Hepatocyte (in vitro differentiated cells): ENCODE measurements around the gene PRR23E. TPM values are rescaled to one million over a fixed set of nuclear protein-coding genes. Genes with fewer than 3 reads are reported as not detected.

Source experiments
- DNase-seq: peaks from one replicate; pipeline ENCODE4 v3.0.0-alpha.2; 2016; ENCODE audit warnings: low spot score
- H2AFZ ChIP-seq: fragments of 200-600 bp; sonication (generic); 2 replicates; pipeline ENCODE4 v1.6.0; 2016; ENCODE audit warnings: antibody characterized with exemption, mild to moderate bottlenecking
- H3K27ac ChIP-seq: fragments of 200-600 bp; sonication (generic); 2 replicates; pipeline ENCODE4 v1.5.1; 2016; ENCODE audit warnings: mild to moderate bottlenecking
- H3K27me3 ChIP-seq: fragments of 200-600 bp; sonication (generic); 2 replicates; pipeline ENCODE4 v1.6.1; 2016
- H3K36me3 ChIP-seq: fragments of 200-600 bp; sonication (generic); replicated peaks from 2 replicates; pipeline ENCODE4 v1.5.1; 2016; ENCODE audit warnings: low read depth; ENCODE audit not compliant: insufficient read depth
- H3K4me1 ChIP-seq: fragments of 200-600 bp; sonication (generic); 2 replicates; pipeline ENCODE4 v1.5.1; 2016; ENCODE audit warnings: mild to moderate bottlenecking, moderate library complexity; ENCODE audit not compliant: insufficient read depth
- H3K4me2 ChIP-seq: fragments of 200-600 bp; sonication (generic); 2 replicates; pipeline ENCODE4 v1.6.0; 2016
- H3K4me3 ChIP-seq: fragments of 200-600 bp; sonication (generic); 2 replicates; pipeline ENCODE4 v1.5.1; 2016; ENCODE audit warnings: mild to moderate bottlenecking
- H3K79me2 ChIP-seq: fragments of 200-600 bp; sonication (generic); 2 replicates; pipeline ENCODE4 v1.6.0; 2017; ENCODE audit warnings: mild to moderate bottlenecking
- H3K9me2 ChIP-seq: fragments of 200-600 bp; sonication (generic); replicated peaks from 2 replicates; pipeline ENCODE4 v1.6.0; 2017; ENCODE audit warnings: mild to moderate bottlenecking; ENCODE audit not compliant: insufficient read depth
- H3K9me3 ChIP-seq: fragments of 200-600 bp; sonication (generic); 2 replicates; pipeline ENCODE4 v1.5.1; 2016; ENCODE audit warnings: low read depth, mild to moderate bottlenecking
- H4K20me1 ChIP-seq: fragments of 200-600 bp; sonication (generic); 2 replicates; pipeline ENCODE4 v1.6.0; 2016; ENCODE audit warnings: mild to moderate bottlenecking; ENCODE audit not compliant: insufficient read depth, poor library complexity, severe bottlenecking
- EZH2 ChIP-seq: fragments of 200-600 bp; sonication (generic); IDR thresholded peaks from 2 replicates; pipeline ENCODE4 v1.6.1; 2016; ENCODE audit warnings: antibody characterized with exemption, mild to moderate bottlenecking, borderline replicate concordance
- EZH2phosphoT487 ChIP-seq: fragments of 200-600 bp; sonication (generic); IDR thresholded peaks from one replicate; pipeline ENCODE4 v1.6.1; 2018; ENCODE audit warnings: antibody characterized with exemption, mild to moderate bottlenecking, low read depth, moderate library complexity; ENCODE audit not compliant: unreplicated experiment, severe bottlenecking
- WGBS: methylation state at CpG from one replicate; pipeline ENCODE4 v1.1.6; 2016; ENCODE audit warnings: low lambda C conversion rate; ENCODE audit errors: missing lambda C conversion rate; 5-methylcytosine and 5-hydroxymethylcytosine counted together
- polyA plus RNA-seq: library from polyadenylated mRNA; unstranded; fragments of >200 nt; fragmentation: Nextera tagmentation; extraction: Ambion mirVana; gene quantifications from 2 replicates; pipeline ENCODE4 v1.2.1, GENCODE V29; 2016
- total RNA-seq: library from RNA; depleted of rRNA; stranded (reverse); fragments of >200 nt; gene quantifications from 2 replicates; pipeline ENCODE4 v1.2.3, GENCODE V29; 2014
- TF ChIP-seq, protein P1 (sequence below): fragments of 200-600 bp; sonication (generic); IDR thresholded peaks from 2 replicates; pipeline ENCODE4 v1.5.1; 2016; ENCODE audit warnings: antibody characterized with exemption, mild to moderate bottlenecking; ENCODE audit not compliant: poor library complexity

The PRR23E gene
- total and polyA plus RNA-seq, 2 experiments from 2014 or later: not detected

DNA sequence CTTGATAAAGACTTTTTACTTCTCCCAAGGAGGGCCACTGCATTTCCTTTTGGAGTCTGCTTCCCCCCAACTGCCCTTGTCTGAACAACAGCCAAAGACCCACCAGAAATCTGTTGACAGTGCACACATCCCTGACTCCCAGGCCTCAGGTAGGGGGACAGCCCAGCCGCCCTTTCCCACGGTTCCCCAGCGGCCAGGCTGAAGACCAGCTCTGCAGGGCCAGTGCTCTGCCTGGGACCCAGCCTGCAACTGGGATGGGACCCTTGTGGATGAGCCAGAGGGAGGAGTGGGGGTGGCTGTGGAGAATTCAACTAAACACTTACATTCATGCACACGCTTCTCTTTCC, 8.1 kb upstream of the PRR23E start:
- Histone ChIP-seq H3K36me3 (no peaks in the 10 kb centered on the region), H4K20me1 (no peaks in the 10 kb centered on the region), H3K9me3 (no peaks in the 10 kb centered on the region), H2AFZ (no peak overlapping the region), H3K4me1 (no peaks in the 10 kb centered on the region), H3K9me2 (no peaks in the 10 kb centered on the region), H3K4me3 (no peak overlapping the region), H3K79me2 (no peaks in the 10 kb centered on the region), H3K4me2 (no peak overlapping the region), H3K27me3 (no peaks in the 10 kb centered on the region), H3K27ac (no peak overlapping the region)
- WGBS: 90% methylated on average over 4 of the region's 4 CpGs
- no peak for DNase-seq
- TF ChIP-seq EZH2 (no peak), EZH2phosphoT487 (no peak)
- TF ChIP-seq, protein P1, sequence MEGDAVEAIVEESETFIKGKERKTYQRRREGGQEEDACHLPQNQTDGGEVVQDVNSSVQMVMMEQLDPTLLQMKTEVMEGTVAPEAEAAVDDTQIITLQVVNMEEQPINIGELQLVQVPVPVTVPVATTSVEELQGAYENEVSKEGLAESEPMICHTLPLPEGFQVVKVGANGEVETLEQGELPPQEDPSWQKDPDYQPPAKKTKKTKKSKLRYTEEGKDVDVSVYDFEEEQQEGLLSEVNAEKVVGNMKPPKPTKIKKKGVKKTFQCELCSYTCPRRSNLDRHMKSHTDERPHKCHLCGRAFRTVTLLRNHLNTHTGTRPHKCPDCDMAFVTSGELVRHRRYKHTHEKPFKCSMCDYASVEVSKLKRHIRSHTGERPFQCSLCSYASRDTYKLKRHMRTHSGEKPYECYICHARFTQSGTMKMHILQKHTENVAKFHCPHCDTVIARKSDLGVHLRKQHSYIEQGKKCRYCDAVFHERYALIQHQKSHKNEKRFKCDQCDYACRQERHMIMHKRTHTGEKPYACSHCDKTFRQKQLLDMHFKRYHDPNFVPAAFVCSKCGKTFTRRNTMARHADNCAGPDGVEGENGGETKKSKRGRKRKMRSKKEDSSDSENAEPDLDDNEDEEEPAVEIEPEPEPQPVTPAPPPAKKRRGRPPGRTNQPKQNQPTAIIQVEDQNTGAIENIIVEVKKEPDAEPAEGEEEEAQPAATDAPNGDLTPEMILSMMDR: no peak

DNA sequence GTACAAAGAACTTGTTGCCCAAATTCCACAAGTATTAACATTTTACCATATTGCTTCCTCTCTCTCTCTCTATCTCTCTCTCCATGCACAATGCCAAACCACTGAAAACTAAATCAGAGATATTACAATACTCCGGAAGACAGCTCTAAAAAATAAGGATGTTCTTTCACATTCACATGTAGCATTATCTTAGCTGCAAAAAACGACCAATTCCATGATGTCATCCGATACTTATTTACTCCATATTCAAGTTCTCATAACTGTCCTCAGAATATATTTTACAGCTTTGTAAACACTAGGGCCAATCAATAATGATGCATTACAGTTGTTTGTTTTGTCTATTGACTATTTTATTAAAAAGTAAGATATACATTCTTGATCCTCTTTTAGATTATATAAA, 7.7 kb upstream of the PRR23E start:
- Histone ChIP-seq H3K9me2 (no peaks in the 10 kb centered on the region), H3K27ac (no peak overlapping the region), H3K9me3 (no peaks in the 10 kb centered on the region), H3K36me3 (no peaks in the 10 kb centered on the region), H3K4me3 (no peak overlapping the region), H3K4me1 (no peaks in the 10 kb centered on the region), H3K4me2 (no peak overlapping the region), H4K20me1 (no peaks in the 10 kb centered on the region), H3K27me3 (no peaks in the 10 kb centered on the region), H3K79me2 (no peaks in the 10 kb centered on the region), H2AFZ (no peak overlapping the region)
- TF ChIP-seq EZH2: no peak
- no peak for TF ChIP-seq EZH2phosphoT487
- TF ChIP-seq, protein P1: no peak
- WGBS: 82% methylated on average over 3 of the region's 3 CpGs
- DNase-seq: no peak

DNA sequence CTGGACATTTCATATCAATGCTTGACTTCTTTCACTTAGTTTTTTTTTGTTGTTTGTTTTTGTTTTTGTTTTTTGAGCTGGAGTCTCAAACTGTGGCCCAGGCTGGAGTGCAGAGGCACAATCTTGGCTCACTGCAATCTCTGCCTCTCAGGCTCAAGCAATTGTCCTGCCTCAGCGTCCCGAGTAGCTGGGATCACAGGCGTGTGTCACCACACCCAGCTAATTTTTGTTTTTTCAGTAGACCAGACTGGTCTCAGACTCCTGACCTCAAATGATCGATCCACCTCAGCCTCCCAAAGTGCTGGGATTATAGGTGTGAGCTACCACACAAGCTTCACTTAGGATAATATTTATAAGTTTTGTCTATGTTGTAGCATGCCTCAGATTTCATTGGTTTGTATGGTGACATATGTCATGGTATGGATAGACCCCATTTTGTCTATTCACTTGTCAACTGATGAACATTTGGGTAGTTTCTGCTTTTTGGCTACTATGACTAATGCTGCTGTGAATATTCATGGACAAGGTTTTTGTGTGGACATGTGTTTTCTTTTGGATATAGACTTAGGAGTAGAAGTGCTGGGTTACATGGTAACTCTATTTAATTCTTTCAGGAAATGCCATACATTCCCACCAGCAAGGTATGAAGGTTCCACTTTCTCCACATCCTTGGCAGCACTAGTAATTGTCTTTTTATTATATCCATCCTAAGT, 6.8 kb upstream of the PRR23E start:
- Histone ChIP-seq H3K36me3 (no peaks in the 10 kb centered on the region), H2AFZ (no peak overlapping the region), H3K27me3 (no peaks in the 10 kb centered on the region), H3K4me3 (no peak overlapping the region), H3K9me2 (no peaks in the 10 kb centered on the region), H4K20me1 (no peaks in the 10 kb centered on the region), H3K4me1 (no peaks in the 10 kb centered on the region), H3K4me2 (no peak overlapping the region), H3K27ac (no peak overlapping the region), H3K79me2 (no peaks in the 10 kb centered on the region), H3K9me3 (no peaks in the 10 kb centered on the region)
- TF ChIP-seq EZH2phosphoT487 (no peak), EZH2 (no peak)
- TF ChIP-seq, protein P1: no peak
- 89% methylated on average over 4 of the region's 4 CpGs for WGBS
- DNase-seq: no peak
